GM23338 (cell line): ENCODE measurements around the gene ZMYND8. TPM values are rescaled to one million over a fixed set of nuclear protein-coding genes. Genes with fewer than 3 reads are reported as not detected.
A peak's percentile ranks its signal among the peaks of the same experiment; 100 is the strongest.

ENCODE experiments used
- ATAC-seq: fragments of 200-7000 bp; cut with Tn5 transposase; 3 replicates; pipeline ENCODE4 v1.9.1; 2020
- DNase-seq: peaks from one replicate; pipeline ENCODE4 v3.0.0-alpha.2; 2015; ENCODE audit warnings: low spot score
- H2AFZ ChIP-seq: fragments of 200-600 bp; sonication (generic); 2 replicates; pipeline ENCODE4 v1.8.0; 2016; ENCODE audit warnings: antibody characterized with exemption, mild to moderate bottlenecking, moderate library complexity
- H3F3A ChIP-seq: fragments of 200-600 bp; sonication (generic); replicated peaks from 2 replicates; pipeline ENCODE4 v1.8.0; 2017; ENCODE audit warnings: antibody characterized with exemption, mixed run types, low read depth
- H3K27ac ChIP-seq: fragments of 200-600 bp; sonication (generic); 2 replicates; pipeline ENCODE4 v1.6.1; 2016; ENCODE audit warnings: low read depth
- H3K27me3 ChIP-seq: fragments of 200-600 bp; sonication (generic); 2 replicates; pipeline ENCODE4 v1.8.0; 2016; ENCODE audit warnings: mild to moderate bottlenecking, mixed run types, moderate library complexity; ENCODE audit not compliant: insufficient read depth
- H3K36me3 ChIP-seq: fragments of 200-600 bp; sonication (generic); 2 replicates; pipeline ENCODE4 v1.8.0; 2016; ENCODE audit warnings: mild to moderate bottlenecking; ENCODE audit not compliant: insufficient read depth
- H3K4me1 ChIP-seq: fragments of 200-600 bp; sonication (generic); 2 replicates; pipeline ENCODE4 v1.8.0; 2016; ENCODE audit warnings: mild to moderate bottlenecking, moderate library complexity; ENCODE audit not compliant: insufficient read depth
- H3K4me2 ChIP-seq: fragments of 200-600 bp; sonication (generic); 2 replicates; pipeline ENCODE4 v1.7.1; 2017; ENCODE audit warnings: mixed run types
- H3K4me3 ChIP-seq: fragments of 200-600 bp; sonication (generic); 2 replicates; pipeline ENCODE4 v1.6.1; 2016; ENCODE audit warnings: mixed run types
- H3K79me2 ChIP-seq: fragments of 200-600 bp; sonication (generic); replicated peaks from 2 replicates; pipeline ENCODE4 v1.8.0; 2017; ENCODE audit warnings: mild to moderate bottlenecking; ENCODE audit not compliant: insufficient read depth
- H3K9me2 ChIP-seq: fragments of 200-600 bp; sonication (generic); 2 replicates; pipeline ENCODE4 v1.8.0; 2017; ENCODE audit not compliant: insufficient read depth
- H4K20me1 ChIP-seq: fragments of 200-600 bp; sonication (generic); replicated peaks from 2 replicates; pipeline ENCODE4 v1.8.0; 2017; ENCODE audit warnings: mild to moderate bottlenecking; ENCODE audit not compliant: insufficient read depth
- H3K27ac Mint-ChIP-seq: 2 replicates; pipeline ENCODE4 v1.8.0; 2020; ENCODE audit warnings: inconsistent platforms, mild to moderate bottlenecking, moderate library complexity, mixed read lengths
- H3K27me3 Mint-ChIP-seq: 3 replicates; pipeline ENCODE4 v1.8.0; 2022; ENCODE audit warnings: low read depth, mild to moderate bottlenecking, moderate library complexity, mixed read lengths, inconsistent platforms; ENCODE audit not compliant: insufficient read depth, poor library complexity
- H3K36me3 Mint-ChIP-seq: 3 replicates; pipeline ENCODE4 v1.8.0; 2021; ENCODE audit warnings: low read depth, mild to moderate bottlenecking, inconsistent platforms, moderate library complexity, mixed read lengths
- H3K4me1 Mint-ChIP-seq: 3 replicates; pipeline ENCODE4 v1.8.0; 2020; ENCODE audit warnings: mild to moderate bottlenecking, inconsistent platforms, mixed read lengths
- H3K4me3 Mint-ChIP-seq: 3 replicates; pipeline ENCODE4 v1.8.0; 2021; ENCODE audit warnings: moderate library complexity, mild to moderate bottlenecking, inconsistent platforms, mixed read lengths
- H3K9me3 Mint-ChIP-seq: 3 replicates; pipeline ENCODE4 v1.8.0; 2020; ENCODE audit warnings: moderate library complexity, mild to moderate bottlenecking, inconsistent platforms, mixed read lengths
- polyA plus RNA-seq: library from polyadenylated mRNA; unstranded; fragments of >200 nt; fragmentation: Nextera tagmentation; extraction: Ambion mirVana; gene quantifications from 2 replicates; pipeline ENCODE4 v1.2.1, GENCODE V29; 2016
- total RNA-seq: library from RNA; depleted of rRNA; stranded (reverse); fragments of >200 nt; shearing (Covaris generic); gene quantifications from 2 replicates; pipeline ENCODE4 v1.2.3, GENCODE V29; 2014
- TF ChIP-seq, protein P1 (sequence below): fragments of 250-450 bp; sonication (Bioruptor Pico); IDR thresholded peaks from 2 replicates; pipeline ENCODE4 v1.5.0; 2020; ENCODE audit warnings: mild to moderate bottlenecking, moderate library complexity

The ZMYND8 gene
- total and polyA plus RNA-seq, 2 experiments from 2014 or later, result 70.9 to 128 TPM

DNA sequence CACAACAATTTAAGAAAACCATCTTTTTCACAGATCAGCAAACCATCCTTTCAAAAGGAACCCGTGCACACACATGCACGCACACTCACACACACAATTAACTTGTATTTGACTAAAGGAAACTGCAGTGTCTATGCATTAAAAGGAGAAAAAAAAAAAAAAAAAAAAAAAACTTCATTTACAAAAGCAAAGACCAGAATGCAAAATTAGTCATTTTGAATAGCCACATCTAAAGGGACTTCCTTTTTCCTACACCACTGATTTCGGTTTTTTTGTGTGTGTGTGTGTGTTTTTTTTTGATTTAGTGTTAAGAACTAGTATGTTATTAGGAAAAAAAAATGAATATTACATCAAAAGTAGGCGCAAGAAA, 6.3 kb downstream of the ZMYND8 start:
- Histone ChIP-seq H3K27me3 (no peaks in the 10 kb centered on the region), H3K4me2 (peak overlapping the region; percentile 57), H3K4me1 (peaks cover 85% of the 10 kb centered on the region), H3K79me2 (peaks cover 100% of the 10 kb centered on the region), H2AFZ (no peak overlapping the region), H4K20me1 (no peaks in the 10 kb centered on the region), H3K9me2 (no peaks in the 10 kb centered on the region), H3K27ac (peak overlapping the region; percentile 98), H3K36me3 (no peaks in the 10 kb centered on the region), H3K4me3 (peak overlapping the region; percentile 17), H3F3A (no peaks in the 10 kb centered on the region)
- Mint-ChIP-seq H3K27me3 (peaks cover 14% of the 10 kb centered on the region), H3K4me1 (peaks cover 1% of the 10 kb centered on the region), H3K9me3 (no peaks in the 10 kb centered on the region), H3K4me3 (no peak overlapping the region), H3K36me3 (peaks cover 53% of the 10 kb centered on the region), H3K27ac (no peak overlapping the region)
- ATAC-seq (no peak), DNase-seq (no peak)
- TF ChIP-seq, protein P1, sequence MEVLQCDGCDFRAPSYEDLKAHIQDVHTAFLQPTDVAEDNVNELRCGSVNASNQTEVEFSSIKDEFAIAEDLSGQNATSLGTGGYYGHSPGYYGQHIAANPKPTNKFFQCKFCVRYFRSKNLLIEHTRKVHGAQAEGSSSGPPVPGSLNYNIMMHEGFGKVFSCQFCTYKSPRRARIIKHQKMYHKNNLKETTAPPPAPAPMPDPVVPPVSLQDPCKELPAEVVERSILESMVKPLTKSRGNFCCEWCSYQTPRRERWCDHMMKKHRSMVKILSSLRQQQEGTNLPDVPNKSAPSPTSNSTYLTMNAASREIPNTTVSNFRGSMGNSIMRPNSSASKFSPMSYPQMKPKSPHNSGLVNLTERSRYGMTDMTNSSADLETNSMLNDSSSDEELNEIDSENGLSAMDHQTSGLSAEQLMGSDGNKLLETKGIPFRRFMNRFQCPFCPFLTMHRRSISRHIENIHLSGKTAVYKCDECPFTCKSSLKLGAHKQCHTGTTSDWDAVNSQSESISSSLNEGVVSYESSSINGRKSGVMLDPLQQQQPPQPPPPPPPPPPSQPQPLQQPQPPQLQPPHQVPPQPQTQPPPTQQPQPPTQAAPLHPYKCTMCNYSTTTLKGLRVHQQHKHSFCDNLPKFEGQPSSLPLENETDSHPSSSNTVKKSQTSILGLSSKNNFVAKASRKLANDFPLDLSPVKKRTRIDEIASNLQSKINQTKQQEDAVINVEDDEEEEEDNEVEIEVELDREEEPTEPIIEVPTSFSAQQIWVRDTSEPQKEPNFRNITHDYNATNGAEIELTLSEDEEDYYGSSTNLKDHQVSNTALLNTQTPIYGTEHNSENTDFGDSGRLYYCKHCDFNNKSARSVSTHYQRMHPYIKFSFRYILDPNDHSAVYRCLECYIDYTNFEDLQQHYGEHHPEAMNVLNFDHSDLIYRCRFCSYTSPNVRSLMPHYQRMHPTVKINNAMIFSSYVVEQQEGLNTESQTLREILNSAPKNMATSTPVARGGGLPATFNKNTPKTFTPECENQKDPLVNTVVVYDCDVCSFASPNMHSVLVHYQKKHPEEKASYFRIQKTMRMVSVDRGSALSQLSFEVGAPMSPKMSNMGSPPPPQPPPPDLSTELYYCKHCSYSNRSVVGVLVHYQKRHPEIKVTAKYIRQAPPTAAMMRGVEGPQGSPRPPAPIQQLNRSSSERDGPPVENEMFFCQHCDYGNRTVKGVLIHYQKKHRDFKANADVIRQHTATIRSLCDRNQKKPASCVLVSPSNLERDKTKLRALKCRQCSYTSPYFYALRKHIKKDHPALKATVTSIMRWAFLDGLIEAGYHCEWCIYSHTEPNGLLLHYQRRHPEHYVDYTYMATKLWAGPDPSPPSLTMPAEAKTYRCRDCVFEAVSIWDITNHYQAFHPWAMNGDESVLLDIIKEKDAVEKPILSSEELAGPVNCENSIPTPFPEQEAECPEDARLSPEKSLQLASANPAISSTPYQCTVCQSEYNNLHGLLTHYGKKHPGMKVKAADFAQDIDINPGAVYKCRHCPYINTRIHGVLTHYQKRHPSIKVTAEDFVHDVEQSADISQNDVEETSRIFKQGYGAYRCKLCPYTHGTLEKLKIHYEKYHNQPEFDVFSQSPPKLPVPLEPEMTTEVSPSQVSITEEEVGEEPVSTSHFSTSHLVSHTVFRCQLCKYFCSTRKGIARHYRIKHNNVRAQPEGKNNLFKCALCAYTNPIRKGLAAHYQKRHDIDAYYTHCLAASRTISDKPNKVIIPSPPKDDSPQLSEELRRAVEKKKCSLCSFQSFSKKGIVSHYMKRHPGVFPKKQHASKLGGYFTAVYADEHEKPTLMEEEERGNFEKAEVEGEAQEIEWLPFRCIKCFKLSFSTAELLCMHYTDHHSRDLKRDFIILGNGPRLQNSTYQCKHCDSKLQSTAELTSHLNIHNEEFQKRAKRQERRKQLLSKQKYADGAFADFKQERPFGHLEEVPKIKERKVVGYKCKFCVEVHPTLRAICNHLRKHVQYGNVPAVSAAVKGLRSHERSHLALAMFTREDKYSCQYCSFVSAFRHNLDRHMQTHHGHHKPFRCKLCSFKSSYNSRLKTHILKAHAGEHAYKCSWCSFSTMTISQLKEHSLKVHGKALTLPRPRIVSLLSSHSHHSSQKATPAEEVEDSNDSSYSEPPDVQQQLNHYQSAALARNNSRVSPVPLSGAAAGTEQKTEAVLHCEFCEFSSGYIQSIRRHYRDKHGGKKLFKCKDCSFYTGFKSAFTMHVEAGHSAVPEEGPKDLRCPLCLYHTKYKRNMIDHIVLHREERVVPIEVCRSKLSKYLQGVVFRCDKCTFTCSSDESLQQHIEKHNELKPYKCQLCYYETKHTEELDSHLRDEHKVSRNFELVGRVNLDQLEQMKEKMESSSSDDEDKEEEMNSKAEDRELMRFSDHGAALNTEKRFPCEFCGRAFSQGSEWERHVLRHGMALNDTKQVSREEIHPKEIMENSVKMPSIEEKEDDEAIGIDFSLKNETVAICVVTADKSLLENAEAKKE (CRISPR knock-in tag), result no peak

DNA sequence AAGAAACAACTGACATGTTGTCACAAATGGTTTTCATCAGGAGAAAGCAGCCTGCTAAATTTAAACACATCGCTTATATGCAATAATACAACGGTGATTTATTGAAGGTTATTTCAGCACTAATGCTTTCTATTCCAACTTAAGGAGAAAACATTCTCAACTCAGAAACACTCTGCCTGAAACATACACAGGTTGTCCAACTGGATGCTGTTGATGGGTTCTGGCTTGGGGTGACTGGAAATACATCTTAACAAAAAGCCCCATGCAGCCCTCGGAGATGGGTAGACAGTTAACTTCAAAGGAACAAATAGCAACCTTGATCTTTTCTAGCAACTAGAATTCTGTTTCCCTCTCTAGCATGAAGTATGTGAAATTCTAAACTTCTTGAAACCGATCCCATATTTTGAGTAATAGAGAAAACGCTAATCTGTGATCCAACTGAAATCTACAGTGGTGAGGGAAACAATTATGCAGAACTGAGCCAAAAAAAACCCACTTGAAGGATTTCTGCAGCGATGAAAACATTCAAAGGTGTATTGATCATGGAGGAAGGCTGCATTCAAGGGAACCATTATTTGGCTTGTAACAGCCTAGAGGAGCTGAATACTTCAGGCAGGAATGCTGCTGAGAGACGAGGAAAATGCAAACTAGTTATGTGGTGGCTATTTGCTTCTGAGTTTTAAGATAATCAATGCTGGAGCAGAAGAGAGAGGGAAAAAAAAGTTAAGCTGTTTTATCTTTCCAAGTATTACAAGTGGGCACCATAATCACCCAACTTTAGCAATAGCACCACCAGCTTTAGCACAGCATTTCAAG, 6.9 kb downstream of the ZMYND8 start:
- no peak overlapping the region for H2AFZ ChIP-seq
- H3K4me1 ChIP-seq, result peaks cover 82% of the 10 kb centered on the region
- H3K9me2 ChIP-seq, result no peaks in the 10 kb centered on the region
- no peaks in the 10 kb centered on the region for H3K36me3 ChIP-seq
- H3K79me2 ChIP-seq, result peaks cover 100% of the 10 kb centered on the region
- H3K27ac Mint-ChIP-seq, result no peak overlapping the region
- peaks cover 14% of the 10 kb centered on the region for H3K27me3 Mint-ChIP-seq
- H3K4me3 ChIP-seq, result peak overlapping the region; percentile 17
- no peaks in the 10 kb centered on the region for H3F3A ChIP-seq
- H4K20me1 ChIP-seq, result no peaks in the 10 kb centered on the region
- H3K27me3 ChIP-seq, result no peaks in the 10 kb centered on the region
- peak; percentile 67 for DNase-seq
- peaks cover 3% of the 10 kb centered on the region for H3K4me1 Mint-ChIP-seq
- peak overlapping the region; percentile 57 for H3K4me2 ChIP-seq
- ATAC-seq, result peak; percentile 22
- H3K4me3 Mint-ChIP-seq, result no peak overlapping the region
- H3K27ac ChIP-seq, result peak overlapping the region; percentile 98
- no peaks in the 10 kb centered on the region for H3K9me3 Mint-ChIP-seq
- H3K36me3 Mint-ChIP-seq, result peaks cover 52% of the 10 kb centered on the region
- TF ChIP-seq, protein P1 (CRISPR knock-in tag), result no peak
